HepG2 (cell line): ENCODE results near the gene ABCA13. TPM values are rescaled to one million over a fixed set of nuclear protein-coding genes. Genes with fewer than 3 reads are reported as not detected.

Experiments
- ATAC-seq: fragments of 200-7000 bp; cut with Tn5 transposase; 3 replicates; pipeline ENCODE4 v1.9.1; 2020; ENCODE audit warnings: mild to moderate bottlenecking, moderate library complexity
- BruUV-seq: library from RNA; stranded (reverse); fragments of 400-500 nt; replicated peaks from 2 replicates; lab custom pipeline; 2021; lab: Mats Ljungman, UMichigan
- CTCF ChIA-PET: fragments of 300-600 bp; formaldehyde crosslinking; extraction: SDS; loops from one replicate; lab custom pipeline; 2021; ENCODE audit warnings: low total read pairs, inconsistent platforms, low intra/inter-chr PET ratio; lab: Yijun Ruan, JAX
- POLR2A ChIA-PET: fragments of 350-600 bp; sonication (Branson Sonifier 250); formaldehyde crosslinking; loops from one replicate; lab custom pipeline; 2020; ENCODE audit warnings: antibody characterized with exemption, inconsistent platforms; lab: Yijun Ruan, JAX
- DNase-seq: peaks from one replicate; pipeline ENCODE4 v3.0.0-alpha.2; 2015; ENCODE audit warnings: low spot score
- FAIRE-seq: peaks from 3 replicates; lab custom pipeline; 2011; peaks lifted over from hg19 to GRCh38; lab: Jason Lieb, UNC
- H2AFZ ChIP-seq: one replicate; pipeline ENCODE4 v1.6.1; 2011; ENCODE audit warnings: low read length, inconsistent platforms
- H3K27ac ChIP-seq: fragments of 300-600 bp; 3 replicates; pipeline ENCODE4 v1.8.0; 2011; ENCODE audit warnings: mixed run types, mild to moderate bottlenecking, mixed read lengths, low read length, inconsistent platforms; ENCODE audit not compliant: insufficient read depth; ENCODE audit errors: extremely low read length
- H3K27me3 ChIP-seq, 2 experiments: fragments of 200-600 bp in 1 of 2; 2 replicates in 1 of 2; 3 replicates in 1 of 2; pipeline versions ENCODE4 v1.6.0 to v1.8.0; 2011; ENCODE audit warnings: low read length in 2 of 2, mild to moderate bottlenecking in 2 of 2, moderate library complexity in 2 of 2, inconsistent platforms in 1 of 2; ENCODE audit not compliant: insufficient read depth in 2 of 2, control insufficient read depth in 1 of 2
- H3K36me3 ChIP-seq, 2 experiments: fragments of 200-600 bp in 1 of 2; replicated peaks in 1 of 2; 2 replicates in 1 of 2; 3 replicates in 1 of 2; pipeline versions ENCODE4 v1.5.1 to v1.8.0; 2011; ENCODE audit warnings: low read length in 2 of 2, inconsistent platforms in 1 of 2; ENCODE audit not compliant: insufficient read depth in 2 of 2, control insufficient read depth in 1 of 2
- H3K4me1 ChIP-seq: 2 replicates; pipeline ENCODE4 v1.5.1; 2012; ENCODE audit warnings: low read length, inconsistent platforms; ENCODE audit not compliant: insufficient read depth
- H3K4me2 ChIP-seq: 2 replicates; pipeline ENCODE4 v1.6.0; 2011; ENCODE audit warnings: low read depth, low read length, inconsistent platforms
- H3K4me3 ChIP-seq, 3 experiments: fragments of 200-600 bp in 1 of 3; sonication (generic), shearing (Covaris generic) in 1 of 3; replicated peaks in 1 of 3; 2 replicates each; pipeline ENCODE4 v1.5.1; 2011 to 2016; ENCODE audit warnings: low read length in 3 of 3, inconsistent platforms in 2 of 3, low read depth in 2 of 3, mild to moderate bottlenecking in 2 of 3, control low read depth in 1 of 3, mixed read lengths in 1 of 3; ENCODE audit not compliant: insufficient read depth in 1 of 3
- H3K79me2 ChIP-seq: one replicate; pipeline ENCODE4 v1.6.1; 2011; ENCODE audit warnings: low read length, inconsistent platforms; ENCODE audit not compliant: insufficient read depth
- H3K9ac ChIP-seq: 2 replicates; pipeline ENCODE4 v1.6.0; 2011; ENCODE audit warnings: mild to moderate bottlenecking, low read depth, low read length, inconsistent platforms; ENCODE audit not compliant: insufficient read depth
- H3K9me3 ChIP-seq: 2 replicates; pipeline ENCODE4 v1.5.1; 2012; ENCODE audit warnings: mild to moderate bottlenecking, low read length
- H4K20me1 ChIP-seq: 2 replicates; pipeline ENCODE4 v1.6.0; 2011; ENCODE audit warnings: inconsistent platforms, mild to moderate bottlenecking, low read length, moderate library complexity; ENCODE audit not compliant: insufficient read depth
- CBFB ChIP-seq: sonication (generic); formaldehyde crosslinking; IDR thresholded peaks from 2 replicates; pipeline ENCODE4 v1.4.0; 2020; ENCODE audit warnings: missing genetic modification reagents
- CC2D1A ChIP-seq: sonication (generic); formaldehyde crosslinking; IDR thresholded peaks from 2 replicates; pipeline ENCODE4 v1.8.1; 2023; ENCODE audit warnings: mild to moderate bottlenecking, missing genetic modification reagents
- CEBPG ChIP-seq: IDR thresholded peaks from 2 replicates; pipeline ENCODE4 v1.6.1; 2016
- CTCF ChIP-seq: sonication (generic); formaldehyde crosslinking; IDR thresholded peaks from 2 replicates; pipeline ENCODE4 v1.5.0; 2020; ENCODE audit warnings: mild to moderate bottlenecking, missing genetic modification reagents, moderate library complexity
- E2F1 ChIP-seq: sonication (generic); formaldehyde crosslinking; IDR thresholded peaks from 2 replicates; pipeline ENCODE4 v1.5.0; 2020; ENCODE audit warnings: missing genetic modification reagents
- MIXL1 ChIP-seq: IDR thresholded peaks from 2 replicates; pipeline ENCODE4 v1.6.1; 2016
- NCOR1 ChIP-seq: fragments of 200-600 bp; sonication (generic); IDR thresholded peaks from 2 replicates; pipeline ENCODE4 v1.7.0; 2017; ENCODE audit warnings: antibody characterized with exemption, low read length, borderline replicate concordance
- SKI ChIP-seq: fragments of 450-650 bp; IDR thresholded peaks from one replicate; pipeline ENCODE4 v1.6.1; 2018; ENCODE audit warnings: mild to moderate bottlenecking; ENCODE audit not compliant: partially characterized antibody
- SP1 ChIP-seq, 2 experiments: fragments of 450-650 bp in 1 of 2; sonication (generic) in 1 of 2; formaldehyde crosslinking in 1 of 2; IDR thresholded peaks; 2 replicates each; pipeline versions ENCODE4 v1.4.0 to v1.6.1; 2016 to 2020; ENCODE audit warnings: missing genetic modification reagents in 1 of 2
- ZC3H13 ChIP-seq: sonication (generic); formaldehyde crosslinking; IDR thresholded peaks from 2 replicates; pipeline ENCODE4 v1.8.1; 2023; ENCODE audit warnings: mild to moderate bottlenecking, missing genetic modification reagents, moderate library complexity
- ZFP37 ChIP-seq: sonication (generic); formaldehyde crosslinking; IDR thresholded peaks from 2 replicates; pipeline ENCODE4 v1.4.0; 2020; ENCODE audit warnings: missing genetic modification reagents, borderline replicate concordance
- ZNF317 ChIP-seq: sonication (generic); formaldehyde crosslinking; IDR thresholded peaks from 2 replicates; pipeline ENCODE4 v1.5.0; 2020; ENCODE audit warnings: mild to moderate bottlenecking, missing genetic modification reagents
- ZNF451 ChIP-seq: sonication (generic); formaldehyde crosslinking; IDR thresholded peaks from 2 replicates; pipeline ENCODE4 v1.5.0; 2020; ENCODE audit warnings: mild to moderate bottlenecking, missing genetic modification reagents
- ZNF724P ChIP-seq: sonication (generic); formaldehyde crosslinking; IDR thresholded peaks from 2 replicates; pipeline ENCODE4 v1.8.0; 2022; ENCODE audit warnings: missing genetic modification reagents, borderline replicate concordance
- ZNF83 ChIP-seq: sonication (generic); formaldehyde crosslinking; IDR thresholded peaks from 2 replicates; pipeline ENCODE4 v1.4.0; 2020; ENCODE audit warnings: missing genetic modification reagents, mild to moderate bottlenecking, borderline replicate concordance
- ZNF839 ChIP-seq: sonication (generic); formaldehyde crosslinking; IDR thresholded peaks from 2 replicates; pipeline ENCODE4 v1.4.0; 2020; ENCODE audit warnings: missing genetic modification reagents, mild to moderate bottlenecking, borderline replicate concordance
- WGBS: methylation state at CpG from one replicate; pipeline ENCODE4 v1.1.6; 2017; ENCODE audit warnings: low lambda C conversion rate; 5-methylcytosine and 5-hydroxymethylcytosine counted together
- in situ Hi-C: cut with HindIII; loops from 2 replicates; pipeline ENCODE4 v1.10.0; 2017; ENCODE audit warnings: low pct_unique_long_range_greater_than_20kb; ENCODE audit not compliant: extremely low pct_ligation_motif_present
- intact Hi-C: fragments of 100-400 bp; cut with micrococcal nuclease; formaldehyde crosslinking; loops from one replicate; pipeline ENCODE4 v1.10.0; 2022; ENCODE audit not compliant: unreplicated experiment
- polyA plus RNA-seq, 8 experiments: library from polyadenylated mRNA; depleted of rRNA in 3 of 8; stranded (reverse) in 7 of 8; unstranded in 1 of 8; fragments of >200 nt; fragmentation: Illumina TruSeq in 4 of 8; extraction: Trizol in 4 of 8; gene quantifications; 2 replicates each; pipeline versions ENCODE4 v1.2.1 to v1.2.3, GENCODE V29; 2011 to 2016; ENCODE audit warnings: low read depth in 4 of 8, missing spikeins in 1 of 8, mixed read lengths in 1 of 8; ENCODE audit not compliant: insufficient read depth in 1 of 8
- total RNA-seq, 5 experiments: library from RNA; depleted of rRNA; stranded (reverse); fragments of >200 nt; fragmentation: Illumina TruSeq; extraction: Trizol; gene quantifications; 2 replicates each; pipeline ENCODE4 v1.2.3, GENCODE V29; 2016; ENCODE audit warnings: low read depth in 1 of 5
- TF ChIP-seq, protein P1 (sequence below): sonication (generic); formaldehyde crosslinking; IDR thresholded peaks from 2 replicates; pipeline ENCODE4 v1.8.1; 2023; ENCODE audit warnings: missing genetic modification reagents, inconsistent platforms, borderline replicate concordance
- TF ChIP-seq, protein P2 (sequence below): sonication (generic); formaldehyde crosslinking; IDR thresholded peaks from 2 replicates; pipeline ENCODE4 v1.5.0; 2020; ENCODE audit warnings: missing genetic modification reagents

The ABCA13 gene
- total and polyA plus RNA-seq, 2 of the 13 experiments (the other 11 are each of a cell fraction or from before 2014, with no cell fraction given): 0.03 TPM; not detected in 1

DNA sequence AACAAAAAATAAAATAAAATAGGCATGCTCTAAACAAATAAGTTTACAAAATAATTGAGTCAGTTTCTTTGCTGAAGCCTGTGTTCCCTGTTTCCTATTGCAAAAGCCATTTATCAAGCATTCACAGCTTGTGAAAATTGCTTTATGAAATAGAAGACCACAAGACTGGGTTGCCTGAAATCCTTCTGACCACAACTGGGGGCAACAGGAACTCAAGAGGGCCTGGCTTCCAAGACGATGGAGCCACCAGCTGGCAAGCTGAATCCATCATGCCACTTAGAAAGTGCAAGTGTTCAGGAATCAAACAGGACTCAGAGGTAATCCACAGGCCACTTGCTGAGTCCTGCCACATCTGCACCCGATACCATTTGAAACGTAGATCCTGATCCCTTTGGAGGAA is 752 bp upstream of the ABCA13 start:
- CTCF ChIA-PET: no interaction called here

More for the DNA sequence above, 752 bp upstream of the ABCA13 start:
- no peaks in the 10 kb centered on the region for H3K4me1 ChIP-seq
- H3K4me2 ChIP-seq: no peak overlapping the region
- no peak overlapping the region for H3K4me3 ChIP-seq
- POLR2A ChIA-PET: no interaction called here
- WGBS: 0% methylated on average over 3 of the region's 3 CpGs
- in situ Hi-C loops (no loop called here), intact Hi-C loops (no loop called here)
- BruUV-seq: no TSS peak
- H3K79me2 ChIP-seq: no peaks in the 10 kb centered on the region
- H2AFZ ChIP-seq: no peak overlapping the region
- no peak for ATAC-seq
- H3K9ac ChIP-seq: no peak overlapping the region
- no peaks in the 10 kb centered on the region for H4K20me1 ChIP-seq
- no peaks in the 10 kb centered on the region for H3K9me3 ChIP-seq
- H3K27me3 ChIP-seq: no peaks in the 10 kb centered on the region
- H3K36me3 ChIP-seq: no peaks in the 10 kb centered on the region
- DNase-seq: no peak
- no peak overlapping the region for H3K27ac ChIP-seq
- TF ChIP-seq ZNF317 (CRISPR knock-in tag): no peak
- TF ChIP-seq ZNF839 (CRISPR knock-in tag): no peak
- TF ChIP-seq, protein P1, sequence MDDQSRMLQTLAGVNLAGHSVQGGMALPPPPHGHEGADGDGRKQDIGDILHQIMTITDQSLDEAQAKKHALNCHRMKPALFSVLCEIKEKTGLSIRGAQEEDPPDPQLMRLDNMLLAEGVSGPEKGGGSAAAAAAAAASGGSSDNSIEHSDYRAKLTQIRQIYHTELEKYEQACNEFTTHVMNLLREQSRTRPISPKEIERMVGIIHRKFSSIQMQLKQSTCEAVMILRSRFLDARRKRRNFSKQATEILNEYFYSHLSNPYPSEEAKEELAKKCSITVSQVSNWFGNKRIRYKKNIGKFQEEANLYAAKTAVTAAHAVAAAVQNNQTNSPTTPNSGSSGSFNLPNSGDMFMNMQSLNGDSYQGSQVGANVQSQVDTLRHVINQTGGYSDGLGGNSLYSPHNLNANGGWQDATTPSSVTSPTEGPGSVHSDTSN (CRISPR knock-in tag): no peak
- no peak for TF ChIP-seq ZC3H13 (CRISPR knock-in tag)
- no peak for TF ChIP-seq CEBPG (CRISPR knock-in tag)
- no peak for TF ChIP-seq ZNF724P
- no peak for TF ChIP-seq CTCF (CRISPR knock-in tag)
- no peak for TF ChIP-seq CC2D1A (CRISPR knock-in tag)
- TF ChIP-seq ZNF83 (CRISPR knock-in tag): no peak
- TF ChIP-seq, protein P2, sequence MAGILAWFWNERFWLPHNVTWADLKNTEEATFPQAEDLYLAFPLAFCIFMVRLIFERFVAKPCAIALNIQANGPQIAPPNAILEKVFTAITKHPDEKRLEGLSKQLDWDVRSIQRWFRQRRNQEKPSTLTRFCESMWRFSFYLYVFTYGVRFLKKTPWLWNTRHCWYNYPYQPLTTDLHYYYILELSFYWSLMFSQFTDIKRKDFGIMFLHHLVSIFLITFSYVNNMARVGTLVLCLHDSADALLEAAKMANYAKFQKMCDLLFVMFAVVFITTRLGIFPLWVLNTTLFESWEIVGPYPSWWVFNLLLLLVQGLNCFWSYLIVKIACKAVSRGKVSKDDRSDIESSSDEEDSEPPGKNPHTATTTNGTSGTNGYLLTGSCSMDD (CRISPR knock-in tag): no peak
- TF ChIP-seq ZFP37: no peak
- TF ChIP-seq CBFB (CRISPR knock-in tag): no peak
- no peak for TF ChIP-seq NCOR1
- TF ChIP-seq SKI: no peak
- TF ChIP-seq ZNF451 (CRISPR knock-in tag): no peak
- no peak for TF ChIP-seq E2F1 (CRISPR knock-in tag)
- TF ChIP-seq MIXL1 (CRISPR knock-in tag): no peak
- no peak for TF ChIP-seq SP1 (IDR thresholded peaks at IDR 0.05)
- no peak for TF ChIP-seq SP1 (CRISPR knock-in tag; IDR thresholded peaks at IDR 0.05)
- no peak for FAIRE-seq
